Endothelial cell of umbilical vein (primary cell): ENCODE data around the gene ESF1.

Experiments used
- CTCF ChIP-seq, 2 donors: IDR thresholded peaks; 1 replicate in 1 of 2; 2 replicates in 1 of 2; pipeline ENCODE4 v1.5.1; 2011; ENCODE audit warnings: low read length in 2 of 2, mild to moderate bottlenecking in 2 of 2, moderate library complexity in 2 of 2, control low read depth in 1 of 2, inconsistent platforms in 1 of 2, low read depth in 1 of 2; ENCODE audit not compliant: insufficient read depth in 1 of 2; ENCODE audit errors: extremely low read depth in 1 of 2
- EZH2 ChIP-seq: IDR thresholded peaks from 2 replicates; pipeline ENCODE4 v1.6.1; 2012; ENCODE audit warnings: borderline replicate concordance, low read depth, mild to moderate bottlenecking, moderate library complexity, low read length, inconsistent platforms; ENCODE audit not compliant: severe bottlenecking
- FOS ChIP-seq: IDR thresholded peaks from 2 replicates; pipeline ENCODE4 v1.6.1; 2011; ENCODE audit warnings: mild to moderate bottlenecking, low read length, moderate library complexity, borderline replicate concordance; ENCODE audit not compliant: insufficient read depth
- GATA2 ChIP-seq: IDR thresholded peaks from 2 replicates; pipeline ENCODE4 v1.7.0; 2011; ENCODE audit warnings: low read depth, mild to moderate bottlenecking, moderate library complexity, mixed read lengths, low read length; ENCODE audit not compliant: insufficient read length, insufficient read depth
- JUN ChIP-seq: IDR thresholded peaks from 2 replicates; pipeline ENCODE4 v1.6.1; 2011; ENCODE audit warnings: borderline replicate concordance, low read depth; ENCODE audit not compliant: insufficient read length, insufficient read depth
- MAX ChIP-seq: IDR thresholded peaks from 2 replicates; pipeline ENCODE4 v1.6.1; 2011; ENCODE audit not compliant: insufficient read depth, insufficient read length
- MYC ChIP-seq: IDR thresholded peaks from one replicate; pipeline ENCODE4 v1.6.1; 2011; ENCODE audit warnings: mild to moderate bottlenecking, low read depth, low read length
- POLR2A ChIP-seq: IDR thresholded peaks from 2 replicates; pipeline ENCODE4 v1.6.1; 2012; ENCODE audit warnings: low read depth, mild to moderate bottlenecking, control low read depth, low read length
- POLR2AphosphoS5 ChIP-seq: IDR thresholded peaks from 2 replicates; pipeline ENCODE4 v1.6.1; 2012; ENCODE audit warnings: low read depth, mild to moderate bottlenecking, control low read depth, low read length, moderate library complexity; ENCODE audit not compliant: insufficient read depth

- TF ChIP-seq CTCF (IDR thresholded peaks at IDR 0.05; ENCODE audit: extremely low read depth in 1 of 2, insufficient read depth in 1 of 2, low read depth in 1 of 2, low read length in 2 of 2) (no peak), EZH2 (no peak), POLR2A (no peak), POLR2AphosphoS5 (no peak), GATA2 (no peak), MYC (no peak), MAX (no peak), FOS (no peak), JUN (no peak)
Measured at GRCh38 chr20:13755809-13756208, 28.9 kb downstream of the ESF1 start.
